K562 (cell line): Measurements from ENCODE around the gene PLCG2. TPM values are rescaled to one million over a fixed set of nuclear protein-coding genes. Genes with fewer than 3 reads are reported as not detected.

Experiments used
- ATAC-seq: fragments of 200-7000 bp; cut with Tn5 transposase; 3 replicates; pipeline ENCODE4 v1.9.1; 2020; ENCODE audit warnings: moderate library complexity
- BruUV-seq: library from RNA; stranded (reverse); fragments of 400-500 nt; replicated peaks from 2 replicates; lab custom pipeline; 2021; lab: Mats Ljungman, UMichigan
- CTCF ChIA-PET: fragments of 300-600 bp; formaldehyde crosslinking; extraction: SDS; loops from one replicate; lab custom pipeline; 2021; ENCODE audit warnings: low intra/inter-chr PET ratio; lab: Yijun Ruan, JAX
- POLR2A ChIA-PET: fragments of 300-600, 350-650 bp; sonication (Branson Sonifier 250); formaldehyde crosslinking; extraction: SDS; loops from one replicate; lab custom pipeline; 2021; ENCODE audit warnings: antibody characterized with exemption, inconsistent platforms; lab: Yijun Ruan, JAX
- DNase-seq, 4 experiments: peaks; one replicate each; pipeline versions ENCODE4 v3.0.0 to v3.0.0-alpha.2; 2011 to 2018; ENCODE audit warnings: low spot score in 3 of 4, mixed read lengths in 3 of 4; ENCODE audit errors: extremely low read depth in 1 of 4
- FAIRE-seq: peaks from 2 replicates; lab custom pipeline; 2011; peaks lifted over from hg19 to GRCh38; lab: Jason Lieb, UNC
- H2AFZ ChIP-seq: 2 replicates; pipeline ENCODE4 v1.6.0; 2011; ENCODE audit warnings: low read depth, low read length, control low read depth, inconsistent platforms
- H3K27ac ChIP-seq: fragments of 200-600 bp; 3 replicates; pipeline ENCODE4 v1.8.0; 2011; ENCODE audit warnings: low read depth, mild to moderate bottlenecking, control low read depth, inconsistent platforms, low read length, moderate library complexity, mixed read lengths; ENCODE audit errors: extremely low read depth
- H3K27me3 ChIP-seq, 2 experiments: fragments of 300-600 bp in 1 of 2; 2 replicates in 1 of 2; 3 replicates in 1 of 2; pipeline versions ENCODE4 v1.6.0 to v1.8.0; 2011; ENCODE audit warnings: inconsistent platforms in 2 of 2, low read length in 2 of 2, mild to moderate bottlenecking in 1 of 2, mixed read lengths in 1 of 2, moderate library complexity in 1 of 2; ENCODE audit not compliant: control insufficient read depth in 2 of 2, insufficient read depth in 2 of 2
- H3K36me3 ChIP-seq: fragments of 300-600 bp; 3 replicates; pipeline ENCODE4 v1.8.0; 2011; ENCODE audit warnings: mild to moderate bottlenecking, low read length, inconsistent platforms; ENCODE audit not compliant: control insufficient read depth, insufficient read depth
- H3K4me1 ChIP-seq, 2 experiments: fragments of 200-600 bp in 1 of 2; replicated peaks in 1 of 2; 2 replicates in 1 of 2; 3 replicates in 1 of 2; pipeline versions ENCODE4 v1.5.1 to v1.8.0; 2011; ENCODE audit warnings: inconsistent platforms in 2 of 2, low read length in 2 of 2, mild to moderate bottlenecking in 1 of 2, mixed read lengths in 1 of 2, moderate library complexity in 1 of 2; ENCODE audit not compliant: control insufficient read depth in 2 of 2, insufficient read depth in 2 of 2
- H3K4me2 ChIP-seq: 2 replicates; pipeline ENCODE4 v1.6.1; 2011; ENCODE audit warnings: low read length, control low read depth, inconsistent platforms, mixed read lengths; ENCODE audit not compliant: insufficient read depth
- H3K4me3 ChIP-seq: fragments of 200-600 bp; sonication (generic), shearing (Covaris generic); 2 replicates; pipeline ENCODE4 v1.5.1; 2016; ENCODE audit warnings: control low read depth, inconsistent platforms
- H3K79me2 ChIP-seq: fragments of 200-600 bp; 3 replicates; pipeline ENCODE4 v1.8.0; 2011; ENCODE audit warnings: low read length, inconsistent platforms; ENCODE audit not compliant: control insufficient read depth, insufficient read depth
- H3K9ac ChIP-seq, 2 experiments: 2 replicates each; pipeline versions ENCODE4 v1.6.0 to v1.6.1; 2011; ENCODE audit warnings: low read depth in 2 of 2, low read length in 2 of 2, control low read depth in 1 of 2, inconsistent platforms in 1 of 2, mild to moderate bottlenecking in 1 of 2, mixed read lengths in 1 of 2; ENCODE audit not compliant: insufficient read depth in 1 of 2
- H3K9me1 ChIP-seq: one replicate; pipeline ENCODE4 v1.6.0; 2011; ENCODE audit warnings: inconsistent platforms, mild to moderate bottlenecking, low read length, moderate library complexity; ENCODE audit not compliant: control insufficient read depth, insufficient read depth
- H3K9me3 ChIP-seq: replicated peaks from 2 replicates; pipeline ENCODE4 v1.5.1; 2011; ENCODE audit warnings: low read depth, low read length, inconsistent platforms; ENCODE audit not compliant: control insufficient read depth, insufficient read depth
- H4K20me1 ChIP-seq: replicated peaks from 2 replicates; pipeline ENCODE4 v1.6.1; 2011; ENCODE audit warnings: low read length, inconsistent platforms, mixed read lengths; ENCODE audit not compliant: control insufficient read depth, insufficient read depth
- BHLHE40 ChIP-seq: IDR thresholded peaks from 2 replicates; pipeline ENCODE4 v1.6.1; 2011; ENCODE audit warnings: low read length, improper control_type of control experiment
- E2F3 ChIP-seq: fragments of 250-450 bp; sonication (Bioruptor Pico); IDR thresholded peaks from 2 replicates; pipeline ENCODE4 v1.4.0; 2020; ENCODE audit warnings: mild to moderate bottlenecking
- FOS ChIP-seq: IDR thresholded peaks from 3 replicates; pipeline ENCODE4 v1.6.1; 2011; ENCODE audit not compliant: insufficient read length; ENCODE audit errors: extremely low read depth
- FOXA1 ChIP-seq: fragments of 450-650 bp; IDR thresholded peaks from 2 replicates; pipeline ENCODE4 v1.6.1; 2016; ENCODE audit warnings: mild to moderate bottlenecking, borderline replicate concordance
- HEY1 ChIP-seq: fragments of 250-450 bp; sonication (Bioruptor Pico); IDR thresholded peaks from 2 replicates; pipeline ENCODE4 v1.5.0; 2020; ENCODE audit warnings: mild to moderate bottlenecking, moderate library complexity, borderline replicate concordance
- NR2C2 ChIP-seq, 2 experiments: fragments of 200-800 bp in 1 of 2; sonication (Bioruptor generic) in 1 of 2; sonication (generic) in 1 of 2; formaldehyde crosslinking in 1 of 2; IDR thresholded peaks; 2 replicates each; pipeline versions ENCODE4 v1.6.1 to v1.8.0; 2016 to 2022; ENCODE audit warnings: mild to moderate bottlenecking in 1 of 2, missing compliant biosample characterization in 1 of 2, missing genetic modification characterization in 1 of 2, missing genetic modification reagents in 1 of 2
- PRMT5 ChIP-seq: sonication (generic); formaldehyde crosslinking; IDR thresholded peaks from 2 replicates; pipeline ENCODE4 v1.5.0; 2020; ENCODE audit warnings: missing genetic modification reagents
- RBM25 ChIP-seq: fragments of 200-400 bp; formaldehyde crosslinking; IDR thresholded peaks from 2 replicates; pipeline ENCODE4 v1.6.1; 2018; ENCODE audit warnings: low read length, low read depth, moderate library complexity; ENCODE audit not compliant: severe bottlenecking
- SPI1 ChIP-seq: IDR thresholded peaks from 2 replicates; pipeline ENCODE4 v1.6.1; 2011; ENCODE audit warnings: low read depth, low read length, control low read depth, borderline replicate concordance
- SREBF1 ChIP-seq: fragments of 150-350 bp; IDR thresholded peaks from 2 replicates; pipeline ENCODE4 v1.6.1; 2014; ENCODE audit warnings: antibody characterized with exemption, low read depth, low read length, borderline replicate concordance
- USF1 ChIP-seq: sonication (generic); formaldehyde crosslinking; IDR thresholded peaks from 2 replicates; pipeline ENCODE4 v1.9.0; 2022; ENCODE audit warnings: mild to moderate bottlenecking, missing genetic modification reagents
- ZBTB17 ChIP-seq: fragments of 450-650 bp; formaldehyde crosslinking; IDR thresholded peaks from 2 replicates; pipeline ENCODE4 v1.4.0; 2020; ENCODE audit warnings: mild to moderate bottlenecking
- WGBS: fragments of 100-300 bp; shearing (Covaris generic); methylation state at CpG from one replicate; pipeline ENCODE4 v1.1.6; 2016; ENCODE audit warnings: low coverage, mixed read lengths; ENCODE audit not compliant: insufficient coverage; ENCODE audit errors: missing lambda C conversion rate; 5-methylcytosine and 5-hydroxymethylcytosine counted together
- in situ Hi-C: fragments of 300-500 bp; cut with MboI; formaldehyde crosslinking; loops from 4 replicates; pipeline ENCODE4 v1.15.0; 2018; ENCODE audit warnings: inconsistent platforms, mixed read lengths
- intact Hi-C: fragments of 100-400 bp; cut with micrococcal nuclease; formaldehyde crosslinking; loops from 2 replicates; pipeline ENCODE4 v1.14.2; 2022
- polyA plus RNA-seq, 8 experiments: library from polyadenylated mRNA; depleted of rRNA in 4 of 8; stranded (reverse) in 5 of 8; unstranded in 3 of 8; fragments of >200 nt; fragmentation: Nextera tagmentation in 2 of 8; fragmentation: Illumina TruSeq in 1 of 8; extraction: Ambion mirVana in 2 of 8; extraction: Trizol in 1 of 8; gene quantifications; 2 replicates each; pipeline versions ENCODE4 v1.2.1 to v1.2.3, GENCODE V29; 2011 to 2014; ENCODE audit warnings: inconsistent platforms in 1 of 8, missing spikeins in 1 of 8
- total RNA-seq, 7 experiments: library from RNA; depleted of rRNA in 6 of 7; stranded (reverse); fragments of >200 nt in 6 of 7; fragmentation: Illumina TruSeq in 2 of 7; extraction: Trizol in 2 of 7; gene quantifications; 2 replicates each; pipeline versions ENCODE4 v1.2.1 to v1.2.3, GENCODE V29; 2011 to 2021; ENCODE audit warnings: low replicate concordance in 1 of 7
- TF ChIP-seq, protein P1 (sequence below): sonication (generic); formaldehyde crosslinking; IDR thresholded peaks from 2 replicates; pipeline ENCODE4 v1.4.0; 2020; ENCODE audit warnings: mild to moderate bottlenecking, missing genetic modification reagents
- TF ChIP-seq, protein P2 (sequence below), 2 experiments: fragments of 250-450 bp in 1 of 2; fragments of 450-650 bp in 1 of 2; sonication (Bioruptor Pico) in 1 of 2; IDR thresholded peaks; 2 replicates each; pipeline versions ENCODE4 v1.6.1 to v1.8.0; 2016 to 2021; ENCODE audit warnings: mild to moderate bottlenecking in 2 of 2, moderate library complexity in 2 of 2, missing compliant biosample characterization in 1 of 2, missing genetic modification characterization in 1 of 2

The PLCG2 gene
- total and polyA plus RNA-seq, 9 of the 15 experiments (the other 6 are each of a cell fraction or from before 2014, with no cell fraction given), result 0.94 to 7.1 (median 3.1) TPM

DNA sequence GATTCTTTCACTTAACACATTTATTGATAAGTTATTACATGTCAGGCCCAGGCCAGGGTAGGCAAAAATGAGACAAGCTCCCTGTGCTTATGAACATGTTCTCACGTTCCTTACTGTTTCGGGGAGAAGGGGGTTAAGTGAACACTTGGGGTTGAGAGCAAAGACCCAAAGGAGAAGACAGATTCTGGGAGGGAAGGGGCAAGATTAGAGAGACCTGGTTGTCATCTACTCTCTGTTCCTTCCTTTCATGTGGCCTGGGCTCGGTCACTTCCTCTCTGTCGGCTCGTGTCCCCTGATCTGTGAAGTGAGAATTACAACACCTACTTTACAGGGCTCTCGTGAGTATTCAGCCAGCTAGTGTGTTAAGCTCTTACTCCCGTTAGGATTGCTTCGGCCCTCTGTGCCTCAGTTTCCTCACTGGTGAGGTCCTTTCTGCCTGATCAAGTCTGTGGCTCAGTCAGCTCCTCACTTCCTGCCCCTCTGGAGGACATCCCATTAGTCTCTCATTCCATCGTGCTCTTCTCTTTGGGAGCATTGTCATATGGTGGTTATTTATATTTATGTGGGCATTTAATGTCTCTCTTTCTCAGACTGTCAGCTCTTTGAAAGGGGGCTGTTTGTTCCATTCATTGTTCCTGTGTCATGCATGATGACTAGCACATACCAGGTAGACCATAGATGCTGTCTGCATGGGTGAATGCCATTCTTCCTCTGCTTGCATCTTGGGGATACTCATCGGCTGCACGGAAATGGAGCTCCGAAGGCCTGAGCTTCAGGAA, 38.9 kb downstream of the PLCG2 start:
- Histone ChIP-seq H3K4me1 (no peaks in the 10 kb centered on the region; a peak in 2 of 5 replicates), H3K36me3 (no peaks in the 10 kb centered on the region), H3K79me2 (no peaks in the 10 kb centered on the region), H3K9me3 (no peaks in the 10 kb centered on the region), H3K9ac (no peak overlapping the region; a peak in 1 of 4 replicates), H3K9me1 (no peaks in the 10 kb centered on the region), H3K27ac (no peak overlapping the region), H3K4me2 (peak overlapping the region; percentile 16; the same call in 1 of the 2 replicates), H3K4me3 (no peak overlapping the region), H3K27me3 (peaks cover 19 to 53% of the 10 kb centered on the region in 2 experiments), H4K20me1 (peaks cover 4% of the 10 kb centered on the region; the same call in 1 of the 2 replicates), H2AFZ (no peak overlapping the region)
- no TSS peak for BruUV-seq
- in situ Hi-C loops (no loop called here), intact Hi-C loops (no loop called here)
- no peak for DNase-seq
- FAIRE-seq, result peak; percentile 23
- ChIA-PET POLR2A (interaction anchor here (0.6 to 1.8 kb wide), 6 partner anchors 9 to 366 kb away, joined by 3 to 10 read pairs (median 3); no protein-coding TSS in a partner anchor), CTCF (no interaction called here)
- peak; percentile 53 for ATAC-seq
- WGBS, result 3% methylated on average over 12 of the region's 12 CpGs
- TF ChIP-seq, protein P1, sequence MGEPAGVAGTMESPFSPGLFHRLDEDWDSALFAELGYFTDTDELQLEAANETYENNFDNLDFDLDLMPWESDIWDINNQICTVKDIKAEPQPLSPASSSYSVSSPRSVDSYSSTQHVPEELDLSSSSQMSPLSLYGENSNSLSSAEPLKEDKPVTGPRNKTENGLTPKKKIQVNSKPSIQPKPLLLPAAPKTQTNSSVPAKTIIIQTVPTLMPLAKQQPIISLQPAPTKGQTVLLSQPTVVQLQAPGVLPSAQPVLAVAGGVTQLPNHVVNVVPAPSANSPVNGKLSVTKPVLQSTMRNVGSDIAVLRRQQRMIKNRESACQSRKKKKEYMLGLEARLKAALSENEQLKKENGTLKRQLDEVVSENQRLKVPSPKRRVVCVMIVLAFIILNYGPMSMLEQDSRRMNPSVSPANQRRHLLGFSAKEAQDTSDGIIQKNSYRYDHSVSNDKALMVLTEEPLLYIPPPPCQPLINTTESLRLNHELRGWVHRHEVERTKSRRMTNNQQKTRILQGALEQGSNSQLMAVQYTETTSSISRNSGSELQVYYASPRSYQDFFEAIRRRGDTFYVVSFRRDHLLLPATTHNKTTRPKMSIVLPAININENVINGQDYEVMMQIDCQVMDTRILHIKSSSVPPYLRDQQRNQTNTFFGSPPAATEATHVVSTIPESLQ (CRISPR knock-in tag), result no peak
- TF ChIP-seq FOXA1 (no peak), HEY1 (CRISPR knock-in tag) (no peak), NR2C2 (CRISPR knock-in tag; IDR thresholded peaks at IDR 0.05) (no peak), NR2C2 (tag; IDR thresholded peaks at IDR 0.05) (peak; percentile 26; the same call in 1 of the 2 replicates), USF1 (CRISPR knock-in tag) (no peak), PRMT5 (CRISPR knock-in tag) (no peak), RBM25 (no peak), BHLHE40 (0 out of 2 replicates have a peak, but pooled peaks have one; percentile 7), E2F3 (no peak), FOS (no peak), SPI1 (peak; percentile 84), ZBTB17 (CRISPR knock-in tag) (no peak), SREBF1 (no peak)
- TF ChIP-seq, protein P2, sequence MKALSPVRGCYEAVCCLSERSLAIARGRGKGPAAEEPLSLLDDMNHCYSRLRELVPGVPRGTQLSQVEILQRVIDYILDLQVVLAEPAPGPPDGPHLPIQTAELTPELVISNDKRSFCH (CRISPR knock-in tag; IDR thresholded peaks at IDR 0.05), result no peak
- TF ChIP-seq, protein P2 (tag; IDR thresholded peaks at IDR 0.05), result no peak
